ENCODE results near the gene KRABD2.

The KRABD2 gene

GRCh38 chr17:8377422-8377821, 918 bp upstream of the KRABD2 start:
- Histone ChIP-seq H3K4me3 (no peak overlapping the region), H4K20me1 (ENCODE audit: control insufficient read depth, insufficient read depth) (peaks cover 9% of the 10 kb centered on the region), H3K27me3 (replicated peaks in 1 of 2; ENCODE audit: control insufficient read depth in 2 of 2, insufficient read depth in 2 of 2, low read length in 1 of 2) (no peaks in the 10 kb centered on the region), H3K4me1 (ENCODE audit: control insufficient read depth, insufficient read depth, low read length) (peaks cover 3% of the 10 kb centered on the region), H3K79me2 (ENCODE audit: control insufficient read depth, insufficient read depth, low read length) (peaks cover 41% of the 10 kb centered on the region), H3K9me3 (replicated peaks; ENCODE audit: control insufficient read depth, insufficient read depth, low read length) (no peaks in the 10 kb centered on the region; the same call in 2 of the 3 replicates), H3K36me3 (ENCODE audit: control insufficient read depth in 2 of 2, insufficient read depth in 2 of 2, low read length in 1 of 2) (peaks cover 10 to 36% of the 10 kb centered on the region in 2 experiments), H3K27ac (ENCODE audit: control insufficient read depth, insufficient read depth) (no peak overlapping the region), H3K9ac (ENCODE audit: control insufficient read depth, insufficient read depth, low read length) (no peak overlapping the region), H3K4me2 (ENCODE audit: control insufficient read depth, insufficient read depth) (peak overlapping the region; percentile 13; the same call in 1 of the 2 replicates), H2AFZ (ENCODE audit: control insufficient read depth, low read depth, low read length) (no peak overlapping the region)
- intact Hi-C loops (cut with micrococcal nuclease; ENCODE audit: unreplicated experiment) (no loop called here), in situ Hi-C loops (cut with MboI) (no loop called here)
- no peak for ATAC-seq
- TF ChIP-seq YY1 (IDR thresholded peaks at IDR 0.05; ENCODE audit: low read depth, low read length) (no peak), RB1 (IDR thresholded peaks at IDR 0.05; ENCODE audit: borderline replicate concordance) (no peak), TCF3 (IDR thresholded peaks at IDR 0.05; ENCODE audit: borderline replicate concordance, insufficient read depth, low read depth, low read length) (no peak), SPI1 (IDR thresholded peaks at IDR 0.05; ENCODE audit: borderline replicate concordance, insufficient read depth, low read depth, low read length) (no peak), RUNX3 (IDR thresholded peaks at IDR 0.05; ENCODE audit: low read length) (no peak), CHD1 (IDR thresholded peaks at IDR 0.05; ENCODE audit: low read depth, low read length) (no peak), ATF7 (IDR thresholded peaks at IDR 0.05; ENCODE audit: low read depth) (no peak), JUND (IDR thresholded peaks at IDR 0.05; ENCODE audit: low read depth, low read length) (no peak), CBFB (IDR thresholded peaks at IDR 0.05; ENCODE audit: low read depth) (no peak), NFYB (IDR thresholded peaks at IDR 0.05; ENCODE audit: insufficient read depth, low read depth, low read length) (no peak), HCFC1 (IDR thresholded peaks at IDR 0.05; ENCODE audit: low read length) (no peak), ZNF592 (IDR thresholded peaks at IDR 0.05) (no peak), ZBTB4 (CRISPR knock-in tag; IDR thresholded peaks at IDR 0.05) (no peak), SIX5 (IDR thresholded peaks at IDR 0.05; ENCODE audit: low read depth, low read length, severe bottlenecking) (no peak), STAT1 (conservative IDR thresholded peaks at IDR 0.05) (no peak)
- SMC1A ChIA-PET (ENCODE audit: uncharacterized antibody, unreplicated experiment) = interaction anchor here (0.7 to 1.9 kb wide), 5 partner anchors 58 to 495 kb away, joined by 3 to 4 read pairs (median 3); partner anchors contain the start of genes NDEL1 and SLC25A35
- RAD21 ChIA-PET (ENCODE audit: unreplicated experiment) = interaction anchor here (0.8 to 1.3 kb wide), 3 partner anchors 58 to 369 kb away, joined by 3 to 5 read pairs (median 4); partner anchors contain the start of gene NDEL1
- POLR2A ChIA-PET = interaction anchor here (0.6 to 2.0 kb wide), 4 partner anchors 7 to 280 kb away, joined by 5 to 7 read pairs (median 5); partner anchors contain the start of gene SLC25A35
- FAIRE-seq = no peak
- DNase-seq (ENCODE audit: low read depth, low spot score) = no peak
- CTCF ChIA-PET = interaction anchor here (0.8 to 2.0 kb wide), 12 partner anchors 10 to 620 kb away, joined by 3 to 9 read pairs (median 4); partner anchors contain the start of genes NDEL1 and SLC25A35
- 94% methylated on average over 4 of the region's 4 CpGs for WGBS (ENCODE audit: insufficient coverage, insufficient replicate concordance, low lambda C conversion rate, missing lambda C conversion rate)
- no TSS peak for BruUV-seq (replicated peaks)

All from GM12878 (cell line).